PC-3 (cell line): ENCODE measurements around the gene MCU. TPM values are rescaled to one million over a fixed set of nuclear protein-coding genes. Genes with fewer than 3 reads are reported as not detected.

Experiments used
- ATAC-seq: fragments of 200-7000 bp; cut with Tn5 transposase; 2 replicates; pipeline ENCODE4 v1.9.1; 2020; ENCODE audit warnings: mild to moderate bottlenecking, moderate library complexity
- BruUV-seq: library from RNA; stranded (reverse); fragments of 400-500 nt; replicated peaks from 2 replicates; lab custom pipeline; 2021; lab: Mats Ljungman, UMichigan
- CTCF ChIA-PET: fragments of 300-600 bp; sonication (Branson Sonifier 250); formaldehyde crosslinking; loops from one replicate; lab custom pipeline; 2022; ENCODE audit warnings: antibody characterized with exemption; lab: Charles Lee
- POLR2A ChIA-PET: fragments of 300-600 bp; sonication (Branson Sonifier 250); formaldehyde crosslinking; loops from one replicate; lab custom pipeline; 2022; ENCODE audit warnings: antibody characterized with exemption; ENCODE audit not compliant: unreplicated experiment; lab: Charles Lee
- DNase-seq: peaks from one replicate; pipeline ENCODE4 v3.0.0-alpha.2; 2015
- H2AFZ ChIP-seq: fragments of 300-600 bp; sonication (generic); 2 replicates; pipeline ENCODE4 v1.6.0; 2016; ENCODE audit warnings: antibody characterized with exemption, low read length
- H3F3A ChIP-seq: fragments of 300-600 bp; sonication (generic); one replicate; pipeline ENCODE4 v1.6.0; 2017; ENCODE audit warnings: antibody characterized with exemption, low read length, control low read depth, mild to moderate bottlenecking; ENCODE audit not compliant: unreplicated experiment
- H3K27ac ChIP-seq: fragments of 300-600 bp; sonication (generic); 2 replicates; pipeline ENCODE4 v1.5.1; 2016; ENCODE audit warnings: mild to moderate bottlenecking, low read length
- H3K27me3 ChIP-seq: fragments of 300-600 bp; sonication (generic); 2 replicates; pipeline ENCODE4 v1.6.1; 2016; ENCODE audit warnings: low read length, mixed read lengths
- H3K36me3 ChIP-seq: fragments of 300-600 bp; sonication (generic); 2 replicates; pipeline ENCODE4 v1.6.1; 2016; ENCODE audit warnings: low read depth, mixed run types, low read length, mixed read lengths
- H3K4me1 ChIP-seq: fragments of 300-600 bp; sonication (generic); 2 replicates; pipeline ENCODE4 v1.5.1; 2016; ENCODE audit warnings: low read length; ENCODE audit not compliant: insufficient read depth
- H3K4me2 ChIP-seq: fragments of 300-600 bp; sonication (generic); 2 replicates; pipeline ENCODE4 v1.6.0; 2016; ENCODE audit warnings: low read length
- H3K4me3 ChIP-seq: fragments of 300-600 bp; sonication (generic); 2 replicates; pipeline ENCODE4 v1.5.1; 2016; ENCODE audit warnings: mild to moderate bottlenecking, low read length, mixed read lengths
- H3K79me2 ChIP-seq: fragments of 300-600 bp; sonication (generic); 2 replicates; pipeline ENCODE4 v1.6.1; 2017; ENCODE audit warnings: low read length, mixed read lengths
- H3K9ac ChIP-seq: fragments of 300-600 bp; sonication (generic); 2 replicates; pipeline ENCODE4 v1.6.0; 2016; ENCODE audit warnings: mild to moderate bottlenecking, low read length
- H3K9me2 ChIP-seq: fragments of 300-600 bp; sonication (generic); replicated peaks from 2 replicates; pipeline ENCODE4 v1.6.1; 2016; ENCODE audit warnings: mixed run types, low read length, mixed read lengths
- H3K9me3 ChIP-seq: fragments of 300-600 bp; sonication (generic); 2 replicates; pipeline ENCODE4 v1.6.1; 2016; ENCODE audit warnings: low read length, mixed read lengths
- H4K20me1 ChIP-seq: fragments of 300-600 bp; sonication (generic); 2 replicates; pipeline ENCODE4 v1.6.1; 2016; ENCODE audit warnings: low read length, mixed read lengths
- EZH2 ChIP-seq: fragments of 300-600 bp; sonication (generic); IDR thresholded peaks from one replicate; pipeline ENCODE4 v1.6.1; 2017; ENCODE audit warnings: antibody characterized with exemption, mild to moderate bottlenecking, low read length; ENCODE audit not compliant: unreplicated experiment
- EZH2phosphoT487 ChIP-seq: fragments of 300-600 bp; sonication (generic); IDR thresholded peaks from 2 replicates; pipeline ENCODE4 v1.6.1; 2018; ENCODE audit warnings: mild to moderate bottlenecking, antibody characterized with exemption, low read length, borderline replicate concordance
- intact Hi-C: fragments of 100-400 bp; cut with micrococcal nuclease; formaldehyde crosslinking; loops from 2 replicates; pipeline ENCODE4 v1.9.0; 2023
- total RNA-seq: library from RNA; depleted of rRNA; stranded (reverse); fragments of >200 nt; gene quantifications from 2 replicates; pipeline ENCODE4 v1.2.3, GENCODE V29; 2014
- TF ChIP-seq, protein P1 (sequence below): fragments of 300-600 bp; sonication (generic); conservative IDR thresholded peaks from 2 replicates; pipeline ENCODE4 v1.5.1; 2017; ENCODE audit warnings: antibody characterized with exemption, low read depth, mild to moderate bottlenecking, low read length

MCU gene
- total RNA-seq, 1 experiment from 2014 or later = 21.5 TPM

DNA sequence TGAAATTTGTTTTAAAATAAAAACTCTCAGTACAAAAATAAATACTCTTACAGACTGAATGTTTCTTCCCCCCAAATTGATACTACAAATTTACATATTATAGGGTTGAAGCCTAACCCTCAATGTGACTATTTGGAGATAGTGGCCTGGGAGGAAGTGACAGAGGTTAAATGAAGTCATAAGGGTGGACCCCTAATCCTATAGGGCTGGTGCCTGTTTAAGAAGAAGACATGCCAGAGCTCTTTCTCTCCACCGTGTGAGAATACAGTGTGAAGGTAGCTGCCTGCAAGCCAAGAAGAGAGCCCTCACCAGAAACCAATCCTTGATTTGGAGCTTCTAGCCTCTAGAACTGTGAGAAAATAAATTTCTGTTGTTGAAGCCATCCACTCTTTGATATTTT is 67.6 kb downstream of the MCU start:
- intact Hi-C loops = no loop called here
- ATAC-seq (no peak), DNase-seq (no peak)
- H3K4me3 ChIP-seq = no peak overlapping the region
- TF ChIP-seq EZH2 (no peak), EZH2phosphoT487 (no peak)
- TF ChIP-seq, protein P1, sequence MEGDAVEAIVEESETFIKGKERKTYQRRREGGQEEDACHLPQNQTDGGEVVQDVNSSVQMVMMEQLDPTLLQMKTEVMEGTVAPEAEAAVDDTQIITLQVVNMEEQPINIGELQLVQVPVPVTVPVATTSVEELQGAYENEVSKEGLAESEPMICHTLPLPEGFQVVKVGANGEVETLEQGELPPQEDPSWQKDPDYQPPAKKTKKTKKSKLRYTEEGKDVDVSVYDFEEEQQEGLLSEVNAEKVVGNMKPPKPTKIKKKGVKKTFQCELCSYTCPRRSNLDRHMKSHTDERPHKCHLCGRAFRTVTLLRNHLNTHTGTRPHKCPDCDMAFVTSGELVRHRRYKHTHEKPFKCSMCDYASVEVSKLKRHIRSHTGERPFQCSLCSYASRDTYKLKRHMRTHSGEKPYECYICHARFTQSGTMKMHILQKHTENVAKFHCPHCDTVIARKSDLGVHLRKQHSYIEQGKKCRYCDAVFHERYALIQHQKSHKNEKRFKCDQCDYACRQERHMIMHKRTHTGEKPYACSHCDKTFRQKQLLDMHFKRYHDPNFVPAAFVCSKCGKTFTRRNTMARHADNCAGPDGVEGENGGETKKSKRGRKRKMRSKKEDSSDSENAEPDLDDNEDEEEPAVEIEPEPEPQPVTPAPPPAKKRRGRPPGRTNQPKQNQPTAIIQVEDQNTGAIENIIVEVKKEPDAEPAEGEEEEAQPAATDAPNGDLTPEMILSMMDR = no peak
- ChIA-PET CTCF (no interaction called here), POLR2A (no interaction called here)
- H3K9ac ChIP-seq = no peak overlapping the region
- no peak overlapping the region for H2AFZ ChIP-seq
- peaks cover 9% of the 10 kb centered on the region for H3K4me1 ChIP-seq
- no peaks in the 10 kb centered on the region for H3K36me3 ChIP-seq
- no TSS peak for BruUV-seq
- no peak overlapping the region for H3K27ac ChIP-seq
- no peaks in the 10 kb centered on the region for H3K9me2 ChIP-seq
- no peaks in the 10 kb centered on the region for H3K79me2 ChIP-seq
- H3K9me3 ChIP-seq = no peaks in the 10 kb centered on the region
- peaks cover 12% of the 10 kb centered on the region for H3K27me3 ChIP-seq
- H3F3A ChIP-seq = no peaks in the 10 kb centered on the region
- H4K20me1 ChIP-seq = no peaks in the 10 kb centered on the region
- H3K4me2 ChIP-seq = no peak overlapping the region

DNA sequence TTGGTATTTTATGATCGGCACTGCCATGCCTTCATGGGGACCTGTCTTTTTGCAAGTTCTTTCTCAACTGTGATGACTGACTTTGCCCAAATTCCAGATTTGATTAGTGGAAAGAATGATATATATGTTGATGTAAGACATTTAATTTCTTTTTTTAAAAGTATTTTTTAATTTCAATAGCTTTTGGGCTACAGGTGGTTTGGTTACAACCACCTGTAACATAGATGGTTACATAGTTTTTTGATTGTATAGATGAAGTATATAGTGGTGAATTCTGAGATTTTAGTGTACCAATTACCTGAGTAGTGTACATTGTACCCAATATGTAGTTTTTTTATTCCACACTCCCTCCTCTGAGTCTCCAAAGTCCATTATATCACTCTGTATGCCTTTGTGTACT is 69.6 kb downstream of the MCU start:
- H3K27ac ChIP-seq = no peak overlapping the region
- no peak overlapping the region for H3K9ac ChIP-seq
- intact Hi-C loops = loop anchor here (10.0 kb wide), 1 partner anchor 503 kb away; no protein-coding TSS in a partner anchor
- no peak overlapping the region for H3K4me3 ChIP-seq
- no peak for DNase-seq
- H2AFZ ChIP-seq = no peak overlapping the region
- H3F3A ChIP-seq = no peaks in the 10 kb centered on the region
- ChIA-PET CTCF (interaction anchor here (0.6 kb wide), 2 partner anchors 58 to 73 kb away, joined by 3 read pairs; no protein-coding TSS in a partner anchor), POLR2A (no interaction called here)
- H3K36me3 ChIP-seq = no peaks in the 10 kb centered on the region
- TF ChIP-seq, protein P1 = no peak
- TF ChIP-seq EZH2 = no peak
- TF ChIP-seq EZH2phosphoT487 = no peak
- no TSS peak for BruUV-seq
- no peaks in the 10 kb centered on the region for H3K79me2 ChIP-seq
- H3K4me1 ChIP-seq = peaks cover 11% of the 10 kb centered on the region
- H4K20me1 ChIP-seq = no peaks in the 10 kb centered on the region
- H3K27me3 ChIP-seq = peaks cover 12% of the 10 kb centered on the region
- no peak for ATAC-seq
- no peaks in the 10 kb centered on the region for H3K9me2 ChIP-seq
- no peak overlapping the region for H3K4me2 ChIP-seq
- no peaks in the 10 kb centered on the region for H3K9me3 ChIP-seq

DNA sequence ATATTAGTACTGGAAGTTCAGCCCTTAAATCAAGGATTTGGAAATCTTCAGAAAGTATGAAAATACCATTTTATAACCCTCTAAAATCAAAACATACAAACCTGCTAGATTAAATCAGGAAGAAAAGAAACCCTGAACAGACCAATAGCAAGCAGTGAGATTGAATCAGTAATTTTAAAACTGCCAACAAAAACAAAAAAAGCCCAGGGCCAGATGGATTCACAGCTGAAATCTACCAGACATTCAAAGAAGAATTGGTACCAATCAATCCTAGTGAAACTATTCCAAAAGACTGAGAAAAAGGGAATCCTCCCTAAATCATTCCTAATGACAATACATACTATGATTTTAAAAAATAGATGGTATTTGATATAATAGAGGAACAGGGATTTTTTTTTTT is 70.1 kb downstream of the MCU start:
- intact Hi-C loops = loop anchor here (10.0 kb wide), 1 partner anchor 503 kb away; no protein-coding TSS in a partner anchor
- Histone ChIP-seq H3K9ac (no peak overlapping the region), H3F3A (no peaks in the 10 kb centered on the region), H3K79me2 (no peaks in the 10 kb centered on the region), H3K36me3 (no peaks in the 10 kb centered on the region), H2AFZ (no peak overlapping the region), H3K27ac (no peak overlapping the region), H3K9me2 (no peaks in the 10 kb centered on the region), H3K4me3 (no peak overlapping the region), H3K27me3 (peaks cover 9% of the 10 kb centered on the region; the same call in 1 of the 2 replicates), H3K4me1 (peaks cover 11% of the 10 kb centered on the region), H3K4me2 (no peak overlapping the region), H3K9me3 (no peaks in the 10 kb centered on the region), H4K20me1 (no peaks in the 10 kb centered on the region)
- CTCF ChIA-PET = interaction anchor here (0.6 kb wide), 2 partner anchors 57 to 72 kb away, joined by 3 read pairs; no protein-coding TSS in a partner anchor
- DNase-seq (no peak), ATAC-seq (no peak)
- POLR2A ChIA-PET = no interaction called here
- TF ChIP-seq EZH2 = no peak
- TF ChIP-seq, protein P1 = no peak
- TF ChIP-seq EZH2phosphoT487 = no peak
- no TSS peak for BruUV-seq
